ENCODE measurements around the gene SPDYE6. TPM values are rescaled to one million over a fixed set of nuclear protein-coding genes. Genes with fewer than 3 reads are reported as not detected.
"Not testable (repeated sequence)": the region's sequence is repeated elsewhere in the genome, so short reads cannot be mapped to it uniquely, and the experiment has no call there.

The SPDYE6 gene
- total RNA-seq, 4 donors from 2014 or later: not detected

DNA sequence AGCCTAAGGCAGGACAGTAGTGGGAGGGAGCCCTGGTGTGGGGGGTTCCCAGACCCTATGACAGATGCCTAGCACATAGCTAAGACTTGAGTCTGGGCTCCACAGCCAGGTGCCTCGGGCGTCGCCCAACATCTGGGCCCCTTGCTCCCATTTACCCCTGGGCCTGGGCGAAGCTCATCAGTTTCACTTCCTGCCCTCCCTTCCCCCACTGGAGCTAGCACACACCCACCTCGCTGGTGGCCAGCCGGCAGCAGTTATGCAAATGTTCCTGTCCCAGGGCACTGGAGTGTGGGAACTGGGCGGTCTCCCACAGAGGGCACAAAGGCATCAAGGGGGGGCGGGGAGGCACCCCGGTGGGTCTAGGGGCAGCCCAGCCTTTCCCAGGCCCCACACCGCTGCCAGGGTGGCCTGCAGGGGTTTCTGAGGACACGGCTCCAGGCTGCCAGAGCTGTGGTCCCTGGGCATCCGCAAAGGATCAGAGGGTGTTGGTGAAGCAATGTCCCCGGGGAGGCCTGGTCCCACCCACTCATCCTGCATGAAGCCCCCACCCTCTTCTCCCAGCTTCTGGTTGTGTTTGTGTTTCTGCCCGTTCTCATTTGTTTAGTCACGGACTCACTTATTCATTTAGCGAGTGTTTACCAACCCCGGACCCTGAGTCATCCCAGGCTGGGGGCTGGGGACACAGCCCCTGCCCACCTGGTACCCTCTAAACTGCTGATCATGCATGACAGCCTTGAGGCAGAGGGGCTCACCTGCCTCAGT, 49.1 kb downstream of the SPDYE6 start:
- DNase-seq (ENCODE audit: low spot score) (no peak), ATAC-seq (ENCODE audit: low FRiP score) (no peak)
- TF ChIP-seq, protein P1, sequence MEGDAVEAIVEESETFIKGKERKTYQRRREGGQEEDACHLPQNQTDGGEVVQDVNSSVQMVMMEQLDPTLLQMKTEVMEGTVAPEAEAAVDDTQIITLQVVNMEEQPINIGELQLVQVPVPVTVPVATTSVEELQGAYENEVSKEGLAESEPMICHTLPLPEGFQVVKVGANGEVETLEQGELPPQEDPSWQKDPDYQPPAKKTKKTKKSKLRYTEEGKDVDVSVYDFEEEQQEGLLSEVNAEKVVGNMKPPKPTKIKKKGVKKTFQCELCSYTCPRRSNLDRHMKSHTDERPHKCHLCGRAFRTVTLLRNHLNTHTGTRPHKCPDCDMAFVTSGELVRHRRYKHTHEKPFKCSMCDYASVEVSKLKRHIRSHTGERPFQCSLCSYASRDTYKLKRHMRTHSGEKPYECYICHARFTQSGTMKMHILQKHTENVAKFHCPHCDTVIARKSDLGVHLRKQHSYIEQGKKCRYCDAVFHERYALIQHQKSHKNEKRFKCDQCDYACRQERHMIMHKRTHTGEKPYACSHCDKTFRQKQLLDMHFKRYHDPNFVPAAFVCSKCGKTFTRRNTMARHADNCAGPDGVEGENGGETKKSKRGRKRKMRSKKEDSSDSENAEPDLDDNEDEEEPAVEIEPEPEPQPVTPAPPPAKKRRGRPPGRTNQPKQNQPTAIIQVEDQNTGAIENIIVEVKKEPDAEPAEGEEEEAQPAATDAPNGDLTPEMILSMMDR (IDR thresholded peaks at IDR 0.05): no peak

DNA sequence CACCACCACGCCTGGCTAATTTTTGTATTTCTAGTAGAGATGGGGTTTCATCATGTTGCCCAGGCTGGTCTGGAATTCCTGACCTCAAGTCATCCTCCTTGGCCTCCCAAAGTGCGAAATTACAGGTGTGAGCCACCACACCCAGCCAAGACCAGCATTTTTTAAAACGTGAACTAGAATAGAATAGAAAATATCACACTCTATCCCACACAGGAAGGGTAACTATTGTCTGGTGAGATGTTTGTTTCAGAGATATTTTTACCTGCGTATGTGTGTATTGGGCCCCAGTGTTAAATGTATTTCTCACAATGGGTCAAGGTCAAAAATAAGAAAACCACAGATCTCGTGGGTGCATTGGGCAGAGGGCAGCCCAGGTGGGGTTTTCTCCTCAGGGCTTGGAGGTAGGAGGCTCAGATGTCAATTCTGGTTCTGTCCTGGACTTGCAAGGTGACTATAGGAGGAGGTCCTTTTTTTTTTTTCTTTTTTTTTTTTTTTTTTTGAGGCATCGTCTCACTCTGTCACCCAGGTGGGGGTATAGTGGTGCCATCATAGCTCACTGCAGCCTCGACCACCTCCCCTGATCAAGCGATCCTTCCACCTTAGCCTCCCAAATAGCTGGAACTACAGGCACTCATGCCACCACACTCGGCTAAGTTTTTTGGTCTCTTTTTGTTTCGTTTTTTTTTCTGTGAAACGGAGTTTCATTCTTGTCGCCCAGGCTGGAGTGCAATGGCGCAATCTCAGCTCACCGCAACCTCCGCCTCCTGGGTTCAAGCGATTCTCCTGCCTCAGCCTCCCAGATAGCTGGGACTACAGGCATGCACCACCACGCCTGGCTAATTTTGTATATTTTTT, 50.6 kb downstream of the SPDYE6 start:
- TF ChIP-seq, protein P1 (IDR thresholded peaks at IDR 0.05): no peak
- DNase-seq (ENCODE audit: low spot score): no peak
- ATAC-seq (ENCODE audit: low FRiP score): no peak

DNA sequence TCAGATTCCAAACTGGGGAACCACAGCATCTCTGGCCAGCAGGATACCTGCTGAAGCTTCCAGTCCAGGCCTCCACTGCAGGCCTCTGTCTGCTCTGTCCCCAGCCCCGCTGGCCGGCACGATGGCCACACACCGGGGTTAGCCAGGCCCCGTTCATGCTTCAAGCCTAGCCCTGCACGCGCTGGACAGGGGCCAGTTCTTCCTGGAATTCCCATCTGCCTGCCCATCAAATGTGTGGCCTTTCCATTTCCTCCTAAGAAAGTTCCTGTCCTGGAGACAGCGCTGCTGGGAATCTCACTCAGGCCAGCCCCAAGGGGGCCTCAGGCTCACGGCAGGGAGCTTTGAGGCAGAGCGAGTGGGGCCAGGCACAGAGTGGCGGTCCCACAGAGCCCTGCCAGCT, 51.6 kb downstream of the SPDYE6 start:
- ATAC-seq (ENCODE audit: low FRiP score) (no peak), DNase-seq (ENCODE audit: low spot score) (no peak)
- TF ChIP-seq, protein P1 (IDR thresholded peaks at IDR 0.05): no peak

GRCh38 chr7:102303669-102304422, 52.4 kb downstream of the SPDYE6 start:
- TF ChIP-seq, protein P1 (IDR thresholded peaks at IDR 0.05): no peak

GRCh38 chr7:102302025-102302424, 54.2 kb downstream of the SPDYE6 start:
- ATAC-seq (ENCODE audit: low FRiP score): no peak
- TF ChIP-seq, protein P1 (IDR thresholded peaks at IDR 0.05): no peak
- DNase-seq (ENCODE audit: low spot score): no peak

More at GRCh38 chr7:102303669-102304422, 52.4 kb downstream of the SPDYE6 start:
- no peak for ATAC-seq (ENCODE audit: low FRiP score)
- no peak for DNase-seq (ENCODE audit: low spot score)

DNA sequence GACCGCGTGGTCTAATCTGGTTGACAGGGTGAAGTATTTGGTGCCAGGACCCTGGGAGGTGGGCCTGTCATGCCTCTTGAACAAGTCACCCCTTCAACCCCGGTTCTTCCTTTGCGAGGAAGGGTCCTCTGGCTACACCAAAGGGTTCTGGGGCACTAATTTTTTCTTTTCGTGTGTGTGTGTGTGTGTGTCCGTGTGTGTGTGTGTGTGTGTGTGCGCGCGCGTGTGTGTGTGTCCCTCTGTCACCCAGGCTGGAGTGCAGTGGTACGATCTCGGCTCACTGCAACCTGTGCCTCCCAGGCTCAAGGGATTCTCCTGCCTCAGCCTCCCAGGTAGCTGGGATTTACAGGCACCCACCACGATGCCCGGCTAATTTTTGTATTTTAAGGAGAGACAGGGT, 54.9 kb downstream of the SPDYE6 start:
- DNase-seq (ENCODE audit: low spot score); ATAC-seq (ENCODE audit: low FRiP score): not testable (repeated sequence)

- ATAC-seq (ENCODE audit: low FRiP score) (no peak), DNase-seq (ENCODE audit: low spot score) (no peak)
- TF ChIP-seq, protein P1 (IDR thresholded peaks at IDR 0.05): no peak
These were observed 55.5 kb downstream of the SPDYE6 start for GRCh38 chr7:102300643-102301221.
